Upper lobe of left lung (tissue), 6 donors: ENCODE measurements around the gene SEPTIN5. TPM values are rescaled to one million over a fixed set of nuclear protein-coding genes. Genes with fewer than 3 reads are reported as not detected.
A peak's percentile ranks its signal among the peaks of the same experiment; 100 is the strongest.

Experiments used
- ATAC-seq, 2 donors: fragments of 200-7000 bp; cut with Tn5 transposase; one replicate each; pipeline ENCODE4 v1.9.1; 2022; ENCODE audit warnings: mild to moderate bottlenecking in 2 of 2, moderate library complexity in 2 of 2; ENCODE audit not compliant: low FRiP score in 2 of 2
- DNase-seq, 2 donors: peaks; one replicate each; pipeline ENCODE4 v3.0.0-alpha.2; 2019 to 2020
- H3K27ac ChIP-seq, 4 donors: fragments of 200-600 bp; sonication (generic); one replicate each; pipeline ENCODE4 v1.5.1; 2016 to 2019
- H3K27me3 ChIP-seq, 4 donors: fragments of 200-600 bp; sonication (generic); one replicate each; pipeline ENCODE4 v1.5.1; 2017 to 2019
- H3K36me3 ChIP-seq, 4 donors: fragments of 200-600 bp; sonication (generic); one replicate each; pipeline ENCODE4 v1.5.1; 2016 to 2019
- H3K4me1 ChIP-seq, 4 donors: fragments of 200-600 bp; sonication (generic); one replicate each; pipeline ENCODE4 v1.5.1; 2018 to 2019
- H3K4me3 ChIP-seq, 4 donors: fragments of 200-600 bp; sonication (generic); one replicate each; pipeline ENCODE4 v1.5.1; 2017 to 2019; ENCODE audit warnings: mild to moderate bottlenecking in 2 of 4, moderate library complexity in 1 of 4
- H3K9me3 ChIP-seq, 4 donors: fragments of 200-600 bp; sonication (generic); one replicate each; pipeline ENCODE4 v1.5.1; 2018 to 2019
- EP300 ChIP-seq, 4 donors: sonication (generic); formaldehyde crosslinking; IDR thresholded peaks; one replicate each; pipeline ENCODE4 v1.5.1; 2017; ENCODE audit warnings: antibody characterized with exemption in 4 of 4, control low read depth in 2 of 4
- POLR2A ChIP-seq, 4 donors: fragments of 450-650 bp; IDR thresholded peaks; one replicate each; pipeline ENCODE4 v1.5.1; 2016 to 2017; ENCODE audit warnings: antibody characterized with exemption in 4 of 4, mild to moderate bottlenecking in 2 of 4
- POLR2AphosphoS5 ChIP-seq, 2 donors: sonication (generic); formaldehyde crosslinking; IDR thresholded peaks; one replicate each; pipeline ENCODE4 v1.5.1; 2017; ENCODE audit warnings: antibody characterized with exemption in 2 of 2
- WGBS, 2 donors: methylation state at CpG; one replicate each; pipeline ENCODE4 v1.1.5; 2017 to 2018; 5-methylcytosine and 5-hydroxymethylcytosine counted together
- total RNA-seq, 6 donors: library from RNA; depleted of rRNA in 4 of 6; stranded (reverse); fragments of >200 nt in 4 of 6; gene quantifications; one replicate each; pipeline versions ENCODE4 v1.1.0 to v1.2.1, GENCODE V29; 2016 to 2021
- TF ChIP-seq, protein P1 (sequence below), 6 experiments: fragments of 450-650 bp in 4 of 6; fragments of 200-600 bp in 2 of 6; sonication (generic) in 2 of 6; IDR thresholded peaks; one replicate each; pipeline ENCODE4 v1.5.1; 2016 to 2019; ENCODE audit warnings: antibody characterized with exemption in 6 of 6
- donor health status: DM: no; HTN: no; CAD: no; lungs with moderate emphysema.
- donor health status: DM: no; HTN: yes; CAD: no; lungs with severe emphysema.

Gene SEPTIN5
- total RNA-seq, 6 donors from 2014 or later, result 6.0 to 30.0 (median 17.1) TPM

DNA sequence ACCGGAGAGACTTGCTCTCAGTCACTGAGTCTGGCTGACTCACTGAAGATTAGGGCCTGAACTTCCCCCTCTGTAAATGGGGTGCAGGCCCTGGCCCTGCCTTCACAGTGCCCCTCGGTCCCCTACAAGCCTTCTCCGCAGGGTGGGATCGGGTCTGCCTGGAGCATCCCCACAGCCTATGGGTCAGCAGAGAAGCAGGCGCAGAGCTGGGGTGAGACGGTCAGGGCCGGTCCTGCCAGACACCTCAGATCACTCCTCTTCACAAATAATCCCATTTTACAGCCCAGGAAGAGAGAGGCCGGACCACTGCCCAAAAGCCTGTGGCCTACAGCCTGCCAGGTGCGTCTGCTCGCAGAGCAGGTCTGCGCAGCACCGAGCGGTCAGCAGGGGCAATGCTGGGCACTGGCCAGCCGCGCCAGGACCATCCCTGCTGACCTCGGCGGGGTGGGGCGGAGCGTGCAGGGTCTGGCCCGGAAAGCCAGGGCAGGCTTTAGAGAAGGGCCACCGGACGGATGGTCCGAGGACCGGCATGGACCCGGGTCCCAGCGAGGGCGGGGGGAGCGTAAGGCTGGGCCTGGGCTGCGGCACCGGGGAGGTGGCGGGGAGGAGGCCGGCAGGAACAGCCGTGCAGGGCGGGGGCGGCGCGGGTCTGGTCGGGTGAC, 522 bp upstream of the SEPTIN5 start:
- H3K27me3 ChIP-seq, result peaks cover 0 to 18% (median 6%) of the 10 kb centered on the region in 4 donors
- H3K4me3 ChIP-seq, result peak overlapping the region in 3 of 4 donors; percentile 47 to 72 (median 60)
- H3K27ac ChIP-seq, result peak overlapping the region in 1 of 4 donors; percentile 31
- H3K9me3 ChIP-seq, result no peaks in the 10 kb centered on the region
- H3K36me3 ChIP-seq, result no peaks in the 10 kb centered on the region
- peaks cover 20 to 35% (median 25%) of the 10 kb centered on the region in 4 donors for H3K4me1 ChIP-seq
- ATAC-seq (peak in 1 of 2 donors; percentile 10), DNase-seq (peak in 1 of 2 donors; percentile 89)
- whole genome bisulfite sequencing, 2 donors, result 26 to 66% methylated on average over 12 to 38 of the region's 38 CpGs
- TF ChIP-seq, protein P1, sequence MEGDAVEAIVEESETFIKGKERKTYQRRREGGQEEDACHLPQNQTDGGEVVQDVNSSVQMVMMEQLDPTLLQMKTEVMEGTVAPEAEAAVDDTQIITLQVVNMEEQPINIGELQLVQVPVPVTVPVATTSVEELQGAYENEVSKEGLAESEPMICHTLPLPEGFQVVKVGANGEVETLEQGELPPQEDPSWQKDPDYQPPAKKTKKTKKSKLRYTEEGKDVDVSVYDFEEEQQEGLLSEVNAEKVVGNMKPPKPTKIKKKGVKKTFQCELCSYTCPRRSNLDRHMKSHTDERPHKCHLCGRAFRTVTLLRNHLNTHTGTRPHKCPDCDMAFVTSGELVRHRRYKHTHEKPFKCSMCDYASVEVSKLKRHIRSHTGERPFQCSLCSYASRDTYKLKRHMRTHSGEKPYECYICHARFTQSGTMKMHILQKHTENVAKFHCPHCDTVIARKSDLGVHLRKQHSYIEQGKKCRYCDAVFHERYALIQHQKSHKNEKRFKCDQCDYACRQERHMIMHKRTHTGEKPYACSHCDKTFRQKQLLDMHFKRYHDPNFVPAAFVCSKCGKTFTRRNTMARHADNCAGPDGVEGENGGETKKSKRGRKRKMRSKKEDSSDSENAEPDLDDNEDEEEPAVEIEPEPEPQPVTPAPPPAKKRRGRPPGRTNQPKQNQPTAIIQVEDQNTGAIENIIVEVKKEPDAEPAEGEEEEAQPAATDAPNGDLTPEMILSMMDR (IDR thresholded peaks at IDR 0.05), result peak in 1 of 6 experiments; percentile 6
- no peak for TF ChIP-seq POLR2AphosphoS5 (IDR thresholded peaks at IDR 0.05)

DNA sequence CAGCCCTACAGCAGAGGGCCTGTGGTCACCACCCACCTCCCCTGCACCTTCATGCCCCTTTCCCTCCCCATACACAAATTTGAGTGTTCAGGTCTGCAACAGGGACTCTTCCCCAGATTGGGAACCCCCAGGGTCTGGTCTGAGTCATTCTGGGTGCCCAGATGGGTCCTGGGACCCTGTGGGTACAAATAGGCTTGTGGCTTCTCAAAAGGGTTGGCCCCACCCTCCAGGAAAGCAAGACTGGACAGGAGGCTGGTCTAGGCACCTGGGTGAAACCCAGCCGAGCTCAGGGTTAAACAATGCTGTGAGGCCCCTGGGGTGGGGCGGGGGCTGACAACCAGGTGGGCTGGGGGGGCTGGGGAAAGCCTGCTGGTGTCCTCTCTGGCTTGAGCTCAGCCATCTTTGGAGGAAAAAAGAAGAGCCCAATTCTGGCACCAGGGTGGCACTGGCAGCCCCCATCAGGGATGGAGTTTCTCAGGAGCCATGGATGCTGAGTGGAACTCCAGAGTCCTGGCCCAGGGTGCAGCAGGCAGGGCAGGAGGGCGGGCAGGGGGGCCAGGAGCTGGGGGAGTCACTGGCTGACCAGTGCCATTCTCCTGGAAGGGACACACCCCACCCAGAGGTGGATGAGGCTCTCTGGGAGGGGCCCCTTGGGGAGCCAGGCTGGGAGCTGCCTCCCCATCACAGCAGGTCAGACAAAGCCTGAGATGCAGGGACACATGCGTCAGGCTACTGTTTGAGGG, 1.1 kb downstream of the SEPTIN5 start:
- DNase-seq (peak in 1 of 2 donors; percentile 57), ATAC-seq (no peak)
- Histone ChIP-seq H3K27me3 (peaks cover 0 to 23% (median 7%) of the 10 kb centered on the region in 4 donors), H3K4me3 (peak overlapping the region in 3 of 4 donors; percentile 47 to 72 (median 60)), H3K36me3 (no peaks in the 10 kb centered on the region), H3K9me3 (no peaks in the 10 kb centered on the region), H3K27ac (peak overlapping the region in 1 of 4 donors; percentile 42), H3K4me1 (peaks cover 22 to 39% (median 29%) of the 10 kb centered on the region in 4 donors)
- TF ChIP-seq POLR2A (IDR thresholded peaks at IDR 0.05) (no peak), POLR2AphosphoS5 (IDR thresholded peaks at IDR 0.05) (no peak), EP300 (IDR thresholded peaks at IDR 0.05) (no peak)
- TF ChIP-seq, protein P1 (IDR thresholded peaks at IDR 0.05), result no peak
- WGBS, 2 donors, result 43 to 82% methylated on average over 2 to 4 of the region's 4 CpGs

DNA sequence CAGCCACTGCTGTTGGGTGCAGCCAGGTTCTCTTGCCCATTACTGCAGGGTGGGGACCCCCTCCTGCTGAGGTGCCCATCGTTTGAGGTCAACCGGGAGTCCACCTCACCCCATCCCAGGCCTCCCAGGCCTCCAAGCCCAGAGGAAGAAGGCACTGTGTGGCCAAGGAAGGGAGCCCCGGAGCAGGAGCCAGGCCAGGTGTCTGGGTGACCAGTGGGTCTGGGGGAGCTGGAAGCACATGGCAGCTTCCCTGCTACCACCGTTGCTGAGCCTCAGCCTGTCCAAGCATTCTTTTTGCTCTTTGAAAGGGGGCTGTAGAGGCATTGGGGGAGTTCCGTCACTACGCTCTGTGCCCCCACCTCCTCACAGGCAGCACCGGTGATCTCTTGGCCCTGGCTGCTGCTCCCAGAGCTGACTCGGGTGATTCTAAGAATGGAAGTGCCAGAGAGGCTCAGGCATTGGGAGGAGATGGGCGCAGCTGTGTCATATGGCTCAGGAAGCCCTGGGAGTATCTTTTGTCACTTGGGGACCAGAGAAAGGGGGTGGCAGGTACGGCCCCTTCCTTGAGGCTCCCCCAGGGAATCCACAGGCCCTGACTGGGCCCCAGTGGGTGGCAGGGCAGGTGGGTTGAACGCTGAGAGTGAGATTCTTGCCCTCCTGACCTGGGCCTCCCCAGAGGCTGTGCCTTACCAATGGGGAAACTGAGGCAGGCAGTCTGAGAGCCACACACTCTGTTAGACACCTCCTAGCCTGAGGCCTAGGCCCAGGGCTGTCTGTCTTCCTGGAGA, 1.9 kb downstream of the SEPTIN5 start:
- Histone ChIP-seq H3K4me1 (peaks cover 22 to 39% (median 29%) of the 10 kb centered on the region in 4 donors), H3K27me3 (peaks cover 0 to 23% (median 7%) of the 10 kb centered on the region in 4 donors), H3K27ac (no peak overlapping the region), H3K36me3 (no peaks in the 10 kb centered on the region), H3K4me3 (no peak overlapping the region), H3K9me3 (no peaks in the 10 kb centered on the region)
- ATAC-seq, result no peak
- 84 to 89% methylated on average over 7 to 11 of the region's 11 CpGs for WGBS, 2 donors
- peak in 1 of 2 donors; percentile 21 for DNase-seq
- TF ChIP-seq, protein P1 (IDR thresholded peaks at IDR 0.05), result no peak
- no peak for TF ChIP-seq POLR2A (IDR thresholded peaks at IDR 0.05)
- TF ChIP-seq EP300 (IDR thresholded peaks at IDR 0.05), result no peak
- no peak for TF ChIP-seq POLR2AphosphoS5 (IDR thresholded peaks at IDR 0.05)

DNA sequence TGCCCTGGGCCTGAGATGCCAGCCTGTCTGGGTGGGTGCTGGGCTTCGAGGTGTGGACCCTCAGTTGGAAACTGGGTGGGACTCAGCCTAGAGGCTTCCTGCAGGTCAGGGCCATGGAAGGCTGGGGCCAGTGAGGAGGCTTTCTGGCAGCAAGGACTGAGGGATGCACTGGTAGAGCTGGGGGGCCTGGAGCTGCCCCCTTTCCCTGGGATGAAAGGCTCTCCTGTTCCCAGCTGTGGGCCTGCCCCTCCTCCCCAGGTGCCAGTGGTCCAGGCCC, 2.5 kb downstream of the SEPTIN5 start:
- peaks cover 0 to 23% (median 7%) of the 10 kb centered on the region in 4 donors for H3K27me3 ChIP-seq
- no peak for TF ChIP-seq EP300 (IDR thresholded peaks at IDR 0.05)
- TF ChIP-seq POLR2AphosphoS5 (IDR thresholded peaks at IDR 0.05), result no peak
- no peak for TF ChIP-seq POLR2A (IDR thresholded peaks at IDR 0.05)
- TF ChIP-seq, protein P1 (IDR thresholded peaks at IDR 0.05), result no peak
- no peak overlapping the region for H3K27ac ChIP-seq
- DNase-seq, result no peak
- H3K4me1 ChIP-seq, result peaks cover 22 to 39% (median 31%) of the 10 kb centered on the region in 4 donors
- peaks cover 0 to 2% (median 0%) of the 10 kb centered on the region in 4 donors for H3K36me3 ChIP-seq
- H3K4me3 ChIP-seq, result no peak overlapping the region
- 86% methylated on average over 1 of the region's 1 CpG; no CpG with 5 or more reads in 1 of the 2 donors for WGBS, 2 donors
- ATAC-seq, result no peak
- H3K9me3 ChIP-seq, result no peaks in the 10 kb centered on the region
